ENCODE measurements around the gene GNA14.

Gene GNA14

DNA sequence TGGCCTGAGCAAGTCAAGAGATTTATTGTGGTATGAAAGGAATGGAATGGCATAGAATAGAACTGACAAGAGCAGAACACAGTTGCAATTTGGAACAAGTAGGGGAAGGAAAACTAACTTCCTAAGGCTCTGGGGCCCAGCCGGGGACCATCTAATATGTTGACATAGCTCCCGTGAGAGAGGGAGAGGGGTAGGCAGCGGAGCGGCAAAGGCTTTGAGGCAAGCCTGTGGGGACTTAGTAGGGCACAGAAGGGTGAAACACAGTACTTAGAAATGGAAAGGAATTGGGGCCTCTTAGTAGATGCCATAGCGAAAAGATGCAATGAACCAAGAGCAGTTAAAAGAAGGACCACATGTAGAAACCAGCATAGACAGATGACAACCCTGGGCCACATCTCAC is 11.8 kb upstream of the GNA14 start:
- Histone ChIP-seq H3K27ac (ENCODE audit: extremely low read depth, low read depth, low read length) (no peak overlapping the region), H3K9me3 (ENCODE audit: control insufficient read depth, insufficient read depth, low read depth, low read length) (no peaks in the 10 kb centered on the region), H3K4me3 (ENCODE audit: low read depth, low read length) (no peak overlapping the region), H3K36me3 (ENCODE audit: control insufficient read depth in 2 of 2, insufficient read depth in 1 of 2, low read length in 2 of 2) (no peaks in the 10 kb centered on the region), H3K4me1 (ENCODE audit: control insufficient read depth, insufficient read depth, low read length) (no peaks in the 10 kb centered on the region)
- TF ChIP-seq ZNF114 (tag by site-specific recombination; IDR thresholded peaks at IDR 0.05) (no peak), BCL11B (tag by site-specific recombination; IDR thresholded peaks at IDR 0.05; ENCODE audit: low read depth) (no peak), FEZF1 (tag by site-specific recombination; IDR thresholded peaks at IDR 0.05) (no peak), ZNF155 (tag by site-specific recombination; IDR thresholded peaks at IDR 0.05) (no peak), SCRT2 (tag by site-specific recombination; IDR thresholded peaks at IDR 0.05) (no peak)
- POLR2A ChIA-PET = no interaction called here
- CTCF ChIA-PET = interaction anchor here (0.6 kb wide), 1 partner anchor 51 kb away, joined by 3 read pairs; no protein-coding TSS in a partner anchor

- CTCF ChIA-PET = no interaction called here
These were observed 3.1 kb upstream of the GNA14 start for GRCh38 chr9:77651203-77651602.

More at GRCh38 chr9:77651203-77651602, 3.1 kb upstream of the GNA14 start:
- H3K27ac ChIP-seq (ENCODE audit: extremely low read depth, low read depth, low read length) = no peak overlapping the region
- H3K9me3 ChIP-seq (ENCODE audit: control insufficient read depth, insufficient read depth, low read depth, low read length) = no peaks in the 10 kb centered on the region
- TF ChIP-seq ZNF664 (tag by site-specific recombination; IDR thresholded peaks at IDR 0.05) (no peak), ZNF138 (tag by site-specific recombination; IDR thresholded peaks at IDR 0.05; ENCODE audit: borderline replicate concordance) (no peak), ZNF148 (tag by site-specific recombination; IDR thresholded peaks at IDR 0.05; ENCODE audit: borderline replicate concordance) (no peak), ZNF555 (tag by site-specific recombination; conservative IDR thresholded peaks at IDR 0.05) (no peak), ZEB2 (tag by site-specific recombination; IDR thresholded peaks at IDR 0.05) (no peak), PRDM6 (tag by site-specific recombination; IDR thresholded peaks at IDR 0.05) (no peak), ZNF768 (tag by site-specific recombination; IDR thresholded peaks at IDR 0.05) (no peak), ZNF366 (tag by site-specific recombination; conservative IDR thresholded peaks at IDR 0.05) (no peak), ZNF341 (tag by site-specific recombination; IDR thresholded peaks at IDR 0.05; ENCODE audit: low read depth) (no peak), ZNF114 (tag by site-specific recombination; IDR thresholded peaks at IDR 0.05) (no peak), KLF7 (tag by site-specific recombination; IDR thresholded peaks at IDR 0.05; ENCODE audit: borderline replicate concordance) (no peak), IKZF3 (tag by site-specific recombination; IDR thresholded peaks at IDR 0.05) (no peak), GLI2 (tag by site-specific recombination; IDR thresholded peaks at IDR 0.05; ENCODE audit: borderline replicate concordance, low read depth) (no peak)
- TF ChIP-seq, protein P1, sequence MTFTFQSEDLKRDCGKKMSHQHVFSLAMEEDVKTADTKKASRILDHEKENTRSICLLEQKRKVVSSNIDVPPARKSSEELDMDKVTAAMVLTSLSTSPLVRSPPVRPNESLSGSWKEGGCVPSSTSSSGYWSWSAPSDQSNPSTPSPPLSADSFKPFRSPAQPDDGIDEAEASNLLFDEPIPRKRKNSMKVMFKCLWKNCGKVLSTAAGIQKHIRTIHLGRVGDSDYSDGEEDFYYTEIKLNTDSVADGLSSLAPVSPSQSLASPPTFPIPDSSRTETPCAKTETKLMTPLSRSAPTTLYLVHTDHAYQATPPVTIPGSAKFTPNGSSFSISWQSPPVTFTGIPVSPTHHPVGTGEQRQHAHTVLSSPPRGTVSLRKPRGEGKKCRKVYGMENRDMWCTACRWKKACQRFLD (tag by site-specific recombination; IDR thresholded peaks at IDR 0.05) = no peak
- TF ChIP-seq, protein P2, sequence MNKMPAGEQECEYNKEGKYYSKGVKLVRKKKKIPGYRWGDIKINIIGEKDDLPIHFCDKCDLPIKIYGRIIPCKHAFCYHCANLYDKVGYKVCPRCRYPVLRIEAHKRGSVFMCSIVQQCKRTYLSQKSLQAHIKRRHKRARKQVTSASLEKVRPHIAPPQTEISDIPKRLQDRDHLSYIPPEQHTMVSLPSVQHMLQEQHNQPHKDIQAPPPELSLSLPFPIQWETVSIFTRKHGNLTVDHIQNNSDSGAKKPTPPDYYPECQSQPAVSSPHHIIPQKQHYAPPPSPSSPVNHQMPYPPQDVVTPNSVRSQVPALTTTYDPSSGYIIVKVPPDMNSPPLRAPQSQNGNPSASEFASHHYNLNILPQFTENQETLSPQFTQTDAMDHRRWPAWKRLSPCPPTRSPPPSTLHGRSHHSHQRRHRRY (tag by site-specific recombination; IDR thresholded peaks at IDR 0.05) = no peak
- H3K4me1 ChIP-seq (ENCODE audit: control insufficient read depth, insufficient read depth, low read length) = no peaks in the 10 kb centered on the region
- no peak overlapping the region for H3K4me3 ChIP-seq (ENCODE audit: low read depth, low read length)
- POLR2A ChIA-PET = no interaction called here
- no peaks in the 10 kb centered on the region for H3K36me3 ChIP-seq (ENCODE audit: control insufficient read depth in 2 of 2, insufficient read depth in 1 of 2, low read length in 2 of 2)
